Measurements from ENCODE around the gene NKAIN2.
"Not testable (repeated sequence)": the region's sequence is repeated elsewhere in the genome, so short reads cannot be mapped to it uniquely, and the experiment has no call there.

The NKAIN2 gene

DNA sequence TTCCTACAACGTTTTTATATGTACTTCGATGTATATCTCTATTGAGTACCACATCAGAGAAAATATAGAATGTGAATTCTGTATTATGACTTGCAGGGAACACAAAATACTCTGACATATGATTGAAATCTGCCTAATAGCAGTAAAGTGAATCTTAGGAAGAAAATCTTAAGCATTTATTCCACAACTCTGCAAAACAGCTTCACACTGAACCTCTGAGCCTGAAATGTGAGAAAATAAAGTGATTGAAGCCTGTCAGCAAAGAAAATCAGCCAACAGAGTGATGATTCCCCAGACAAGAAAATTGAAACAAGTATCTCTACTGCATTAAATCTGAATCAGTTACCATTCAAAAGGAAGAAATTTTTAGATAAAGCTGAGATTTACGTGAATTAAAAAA, 659.1 kb downstream of the NKAIN2 start:
- DNase-seq = no peak

DNA sequence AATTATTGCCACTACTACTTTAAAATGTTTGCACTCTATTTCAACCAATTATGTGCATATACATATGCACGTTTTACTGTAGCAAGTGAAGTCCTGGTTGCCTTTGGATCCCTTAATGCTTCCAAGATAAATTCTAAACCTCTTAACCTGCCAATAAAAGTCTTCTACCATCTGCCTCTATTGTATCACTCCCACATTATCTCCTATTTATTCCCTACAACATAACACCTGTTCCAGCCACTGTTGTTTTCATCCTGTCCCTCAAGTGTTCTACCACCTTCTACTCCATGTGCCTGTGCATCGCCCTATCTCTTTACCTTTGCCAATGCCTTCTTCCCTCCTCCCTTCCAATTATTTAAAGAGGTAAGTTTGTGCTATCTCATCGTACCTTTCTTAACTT, 659.6 kb downstream of the NKAIN2 start:
- DNase-seq = peak; percentile 69

DNA sequence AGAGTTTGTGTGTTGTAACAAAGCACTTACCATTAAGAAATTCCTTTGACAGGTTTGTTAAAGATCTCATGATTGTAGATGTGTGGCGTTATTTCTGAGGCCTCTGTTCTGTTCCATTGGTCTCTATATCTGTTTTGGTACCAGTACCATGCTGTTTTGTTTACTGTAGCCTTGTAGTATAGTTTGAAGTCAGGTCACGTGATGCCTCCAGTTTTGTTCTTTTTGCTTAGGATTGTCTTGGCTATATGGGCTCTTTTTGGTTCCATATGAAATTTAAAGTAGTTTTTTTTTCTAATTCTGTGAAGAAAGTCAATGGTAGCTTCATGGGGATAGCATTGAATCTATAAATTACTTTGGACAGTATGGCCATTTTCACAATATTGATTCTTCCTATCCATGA, 660.9 kb downstream of the NKAIN2 start:
- DNase-seq = not testable (repeated sequence)

DNA sequence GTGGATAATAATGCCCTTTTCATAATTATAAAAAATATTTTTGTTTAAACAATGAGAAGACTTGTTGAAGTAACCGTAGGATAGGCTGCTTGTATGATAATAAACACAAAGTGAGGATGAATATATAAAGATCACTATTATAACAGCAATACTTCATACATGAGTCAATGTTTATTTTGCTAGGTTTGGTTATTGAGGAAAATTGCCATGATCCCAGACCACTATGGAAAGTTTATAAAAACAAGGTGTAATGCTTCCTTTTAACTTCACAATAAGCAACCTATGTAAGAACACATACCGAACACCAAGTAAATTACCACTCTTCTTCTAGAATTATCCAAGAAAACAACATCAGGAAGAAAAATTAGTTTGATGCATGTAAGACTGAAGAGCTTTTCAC, 663.3 kb downstream of the NKAIN2 start:
- DNase-seq = no peak

DNA sequence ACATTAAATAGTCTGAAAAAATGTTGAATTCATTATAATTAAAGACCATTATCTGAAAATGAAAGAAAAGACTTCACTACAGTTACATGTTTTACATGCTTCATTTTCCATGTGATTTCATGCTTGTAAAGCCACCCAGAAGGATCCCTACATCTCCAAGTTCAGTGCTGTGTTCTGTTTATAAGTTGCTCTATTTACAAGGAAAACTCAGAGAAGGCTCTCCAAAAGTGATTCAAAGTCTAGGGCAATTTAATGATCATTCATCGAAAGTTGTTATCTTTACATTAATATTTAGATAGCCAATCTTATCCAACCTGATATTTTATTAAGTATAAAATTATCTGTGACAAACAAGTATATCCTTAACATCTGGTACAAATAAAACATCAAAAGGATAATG, 663.7 kb downstream of the NKAIN2 start:
- DNase-seq = no peak

DNA sequence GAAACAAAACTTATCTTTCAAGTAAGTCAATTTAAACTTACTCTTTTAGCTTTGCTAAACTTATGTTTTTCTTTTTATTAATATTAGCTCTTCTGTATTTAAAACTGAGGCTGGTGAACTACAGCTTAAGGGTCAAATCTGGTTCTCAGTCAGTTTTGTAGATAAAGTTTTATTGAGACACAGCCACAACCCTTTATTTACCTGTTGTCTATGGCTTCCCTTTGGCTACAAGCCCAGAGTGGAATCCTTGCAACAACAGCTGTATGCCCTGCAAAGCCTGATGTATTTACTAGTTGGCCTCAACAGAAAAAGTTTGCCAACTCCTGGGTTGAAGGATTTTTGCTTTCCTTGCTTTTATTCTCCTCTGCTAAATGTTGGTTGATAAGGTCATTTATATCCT, 667.1 kb downstream of the NKAIN2 start:
- no peak for DNase-seq

DNA sequence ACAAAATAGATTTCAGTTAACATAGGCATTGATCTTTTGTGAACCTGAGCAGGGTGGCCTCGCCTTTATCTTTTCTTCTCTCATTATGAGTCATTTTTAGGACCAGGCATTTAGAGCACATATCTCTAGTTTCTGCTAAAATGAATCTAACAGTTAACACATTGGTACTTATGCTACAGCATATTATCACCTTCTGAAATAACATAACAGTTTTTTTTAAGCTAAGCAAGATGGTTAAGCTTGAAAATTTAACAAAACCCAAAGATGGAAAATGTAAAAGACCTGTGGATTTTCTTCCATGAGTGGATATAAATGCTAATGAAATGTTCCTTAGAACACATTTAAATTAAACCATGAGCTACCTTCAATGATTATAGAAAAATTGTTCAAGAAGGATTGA, 671.5 kb downstream of the NKAIN2 start:
- no peak for DNase-seq

DNA sequence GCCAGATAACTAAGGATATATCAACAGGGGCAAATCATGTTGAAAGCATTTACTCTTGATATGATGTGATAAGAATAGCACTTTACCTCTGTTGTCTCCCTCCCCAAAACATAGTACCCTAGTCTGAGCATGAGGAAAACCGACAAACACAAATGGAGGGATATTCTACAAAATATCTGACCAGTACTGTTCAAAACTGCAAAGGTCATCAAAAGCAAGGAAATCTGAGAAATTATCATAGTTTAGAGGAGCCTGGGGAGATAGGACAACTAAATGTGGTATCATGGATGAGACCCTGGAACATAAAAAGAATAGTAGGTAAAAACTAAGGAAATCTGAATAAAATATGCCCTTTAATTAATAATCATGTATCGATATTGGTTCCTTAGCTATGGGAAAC, 675.2 kb downstream of the NKAIN2 start:
- no peak for DNase-seq

DNA sequence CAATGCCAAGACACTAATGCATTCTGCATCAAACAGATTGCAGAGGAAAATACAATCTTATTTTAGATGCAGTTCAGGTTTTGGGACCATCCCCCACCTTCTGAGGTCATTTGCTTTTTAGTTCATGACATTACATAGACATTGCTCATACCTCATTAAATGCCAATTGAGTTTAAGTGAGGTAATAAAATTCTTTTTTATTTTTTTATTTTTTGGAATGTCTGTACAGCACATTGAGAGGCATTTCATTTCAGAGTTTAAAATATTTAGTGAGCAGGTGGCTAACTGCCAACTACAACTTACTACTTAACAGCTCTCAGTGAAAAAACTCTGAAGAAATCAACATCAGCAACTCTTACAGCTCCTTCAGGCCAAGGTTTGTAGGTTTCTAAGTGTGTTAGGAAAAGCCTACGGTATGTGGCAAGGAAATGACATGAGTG, 676.3 kb downstream of the NKAIN2 start:
- DNase-seq = no peak

DNA sequence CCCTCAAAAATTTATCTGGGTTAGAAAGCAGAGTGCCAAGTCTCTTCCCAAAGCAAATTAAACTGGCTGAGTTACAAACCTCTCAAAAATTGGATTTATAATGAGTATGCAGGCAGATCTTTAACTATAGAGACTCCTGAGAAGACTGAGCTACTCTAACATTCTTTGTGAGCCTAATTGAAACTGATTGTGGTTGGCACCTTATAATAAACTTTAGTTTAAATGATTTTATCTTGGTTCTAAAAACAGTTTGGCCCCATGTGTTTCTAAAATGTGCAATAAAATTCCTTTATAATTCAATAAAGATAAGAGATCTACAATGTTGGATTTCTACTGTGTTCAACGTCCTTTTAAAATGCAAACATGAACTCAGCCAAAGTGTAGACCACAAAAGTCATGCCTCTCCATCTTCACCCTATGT, 678.4 kb downstream of the NKAIN2 start:
- DNase-seq = no peak

DNA sequence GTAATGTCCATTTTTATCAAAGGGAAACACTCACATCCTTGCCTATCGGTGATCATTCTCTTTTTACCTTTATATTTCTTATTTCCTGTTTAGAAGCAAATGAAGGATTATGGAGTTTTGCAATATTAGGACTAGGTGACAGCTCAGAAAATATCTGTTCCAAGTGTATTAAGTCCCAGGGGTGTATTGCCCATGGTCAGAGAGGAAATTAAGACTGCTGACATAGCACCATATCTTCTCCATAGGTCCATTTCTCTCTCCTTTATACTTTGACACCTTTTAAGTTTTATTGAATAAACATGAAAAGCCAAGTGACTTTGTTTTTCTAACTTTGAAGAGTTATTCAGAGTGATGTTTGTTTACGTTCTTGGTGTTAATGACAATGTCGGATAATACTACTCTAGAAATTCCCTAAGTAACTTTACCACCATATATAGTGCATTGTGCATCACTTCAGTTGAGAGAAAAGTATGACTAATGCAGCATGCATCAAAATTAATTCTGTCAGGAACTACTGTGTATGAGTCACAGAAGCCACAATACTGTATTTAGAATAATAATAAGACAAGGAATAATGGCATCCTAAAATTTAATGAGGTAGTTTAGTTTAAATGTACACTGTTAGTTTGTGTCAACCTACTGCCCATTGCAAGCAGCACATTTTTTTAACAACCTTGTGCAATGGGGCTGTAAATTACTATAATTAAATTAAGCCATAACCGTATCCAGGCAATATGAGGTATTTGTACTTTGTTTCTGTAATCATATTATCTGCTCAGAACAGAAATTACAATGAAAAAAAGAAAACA, 684.2 kb downstream of the NKAIN2 start:
- DNase-seq = no peak

DNA sequence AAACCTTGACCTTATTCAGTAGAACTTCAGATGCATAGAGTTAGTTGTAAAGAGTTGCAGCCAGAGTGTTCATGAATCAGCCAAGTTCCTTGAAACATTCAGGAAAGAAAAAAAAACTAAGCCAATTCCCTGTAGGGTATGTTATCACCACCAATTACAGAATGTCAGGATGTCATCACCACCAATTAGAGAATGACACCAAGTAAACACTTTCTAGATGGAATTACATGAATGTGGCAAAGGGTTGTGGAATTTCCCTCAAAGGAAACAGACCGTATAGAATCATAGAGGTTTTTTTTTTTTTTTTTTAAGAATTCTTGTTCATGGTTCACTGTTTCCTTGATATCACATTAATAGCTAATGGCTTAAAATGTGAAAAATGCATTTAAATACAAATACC, 686.5 kb downstream of the NKAIN2 start:
- DNase-seq = no peak

DNA sequence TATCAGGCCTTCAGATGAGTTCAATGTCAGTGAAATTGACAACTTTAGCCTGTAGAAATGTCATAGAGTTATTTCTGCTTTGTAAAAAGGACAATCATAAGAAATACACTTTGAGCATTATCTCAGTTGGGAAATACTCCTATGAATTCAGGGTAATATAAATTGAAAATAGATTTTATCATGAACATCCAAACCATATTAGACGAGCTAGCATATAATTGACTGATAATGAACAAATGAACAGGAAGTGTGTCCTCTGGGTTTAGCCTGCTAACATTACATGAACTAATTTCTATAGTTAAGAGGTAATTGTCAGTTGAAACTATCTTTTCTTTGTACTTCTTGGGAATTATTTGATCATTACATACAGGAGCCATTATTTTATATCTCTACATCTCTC, 689.6 kb downstream of the NKAIN2 start:
- no peak for DNase-seq

DNA sequence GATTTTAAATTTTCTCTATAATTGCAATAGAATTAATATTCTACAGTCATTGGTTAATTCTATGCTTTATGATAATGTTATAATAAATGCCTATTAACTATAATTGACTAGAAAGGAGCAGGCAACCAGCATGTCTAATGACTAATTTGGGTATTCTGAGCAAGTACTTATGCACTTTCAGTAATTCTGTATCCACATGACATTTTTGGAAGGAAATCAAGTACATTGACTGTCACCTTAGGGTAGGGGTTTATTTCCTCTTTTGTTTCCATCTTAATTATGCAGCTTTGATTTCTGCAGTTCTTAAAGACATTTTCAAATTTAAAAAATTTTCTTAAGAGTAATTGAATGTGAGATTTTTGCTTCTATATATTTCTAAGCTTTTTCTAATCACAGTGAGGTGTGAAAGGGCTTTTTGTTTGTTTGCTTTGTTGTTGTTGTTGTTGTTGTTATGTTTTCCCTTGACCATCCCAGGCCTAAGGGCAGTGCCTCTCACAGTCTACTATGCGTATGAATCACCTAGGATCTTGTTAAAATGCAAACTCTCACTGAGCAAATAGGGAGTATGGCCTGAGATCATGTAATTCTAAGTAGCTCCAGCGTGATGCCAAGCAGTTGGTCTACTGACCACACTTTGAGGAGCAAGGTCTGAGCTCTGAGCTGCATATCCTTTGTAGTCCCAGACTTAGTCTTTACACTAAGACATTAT, 691.4 kb downstream of the NKAIN2 start:
- no peak for DNase-seq

DNA sequence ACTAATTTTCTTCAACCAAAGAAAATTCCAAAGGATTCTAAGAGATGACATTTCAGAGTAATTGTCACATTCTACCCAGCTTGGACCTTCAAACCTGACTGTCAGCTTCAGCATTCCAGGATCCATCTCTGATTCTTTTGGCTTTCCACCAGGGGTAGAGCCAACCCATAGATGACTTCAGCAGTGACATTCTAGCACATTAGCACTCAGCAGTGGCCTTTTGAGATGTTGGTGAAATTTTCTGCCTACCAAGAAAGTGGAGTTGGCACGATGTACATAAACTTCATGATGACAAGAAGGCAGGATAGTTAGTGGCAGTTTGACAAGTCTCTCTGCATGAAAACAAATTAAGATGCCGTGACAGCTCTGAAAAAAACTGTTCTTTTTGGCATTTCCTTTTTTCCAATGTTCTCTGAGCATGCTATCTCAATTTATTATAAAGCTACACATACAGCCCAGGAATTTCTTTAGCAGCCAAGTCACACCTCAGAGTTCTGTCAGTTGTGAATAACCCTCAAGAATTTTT, 692.1 kb downstream of the NKAIN2 start:
- DNase-seq = no peak

DNA sequence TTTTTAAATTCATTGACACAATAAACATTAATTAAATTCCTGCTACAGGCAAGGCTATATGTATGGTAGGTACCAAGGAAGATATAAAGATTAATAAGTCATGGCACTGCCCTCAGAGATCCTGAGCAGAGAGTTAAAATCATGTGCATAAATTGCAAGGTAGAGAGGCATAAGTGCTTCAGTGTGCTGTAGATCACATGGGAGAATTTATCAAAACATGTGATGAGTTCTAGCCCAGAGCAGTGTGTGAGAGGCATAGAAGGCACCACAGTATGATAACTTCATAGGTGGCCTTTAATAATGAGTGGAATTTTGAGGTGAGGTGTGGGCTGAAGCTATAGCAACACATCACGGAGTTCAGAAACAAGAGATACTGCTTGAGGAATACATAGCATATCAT, 692.7 kb downstream of the NKAIN2 start:
- DNase-seq = no peak

DNA sequence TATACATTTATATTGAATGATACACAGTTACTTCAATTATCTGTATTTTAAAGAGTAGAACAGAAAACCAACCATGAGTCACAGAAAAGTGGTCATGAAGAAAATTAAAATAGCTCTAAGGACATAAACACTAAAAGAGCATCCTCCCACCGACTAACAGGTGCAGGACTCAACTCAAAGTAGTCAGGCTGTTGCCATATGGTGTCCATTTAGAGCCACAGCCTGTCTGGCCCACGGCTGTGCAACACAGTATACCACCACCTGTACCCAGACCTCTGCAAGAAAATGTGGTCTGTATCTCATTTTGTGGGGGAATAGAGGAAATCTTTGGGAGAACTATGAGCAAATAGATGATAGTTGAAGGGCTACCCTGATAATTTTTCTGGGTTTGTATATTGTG, 708.8 kb downstream of the NKAIN2 start:
- DNase-seq = no peak

DNA sequence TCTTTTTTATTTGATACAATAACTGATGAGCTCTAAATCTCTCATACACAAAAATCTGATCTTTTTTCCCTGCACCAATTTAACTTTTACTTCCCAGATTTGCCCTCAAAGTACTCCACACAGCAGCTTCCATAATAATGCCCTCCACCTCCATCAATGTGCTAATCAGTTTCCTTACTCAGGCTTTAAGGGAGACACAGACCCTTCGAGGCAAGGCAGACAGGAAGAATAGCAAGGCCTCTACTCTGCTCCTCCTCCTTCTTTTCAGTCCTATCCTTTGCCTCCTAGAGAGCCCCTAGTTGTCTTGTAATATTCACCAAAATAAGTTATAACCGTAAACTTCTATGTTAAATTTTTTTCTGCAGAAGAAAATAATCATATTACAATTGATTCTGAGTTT, 713.7 kb downstream of the NKAIN2 start:
- DNase-seq = no peak

DNA sequence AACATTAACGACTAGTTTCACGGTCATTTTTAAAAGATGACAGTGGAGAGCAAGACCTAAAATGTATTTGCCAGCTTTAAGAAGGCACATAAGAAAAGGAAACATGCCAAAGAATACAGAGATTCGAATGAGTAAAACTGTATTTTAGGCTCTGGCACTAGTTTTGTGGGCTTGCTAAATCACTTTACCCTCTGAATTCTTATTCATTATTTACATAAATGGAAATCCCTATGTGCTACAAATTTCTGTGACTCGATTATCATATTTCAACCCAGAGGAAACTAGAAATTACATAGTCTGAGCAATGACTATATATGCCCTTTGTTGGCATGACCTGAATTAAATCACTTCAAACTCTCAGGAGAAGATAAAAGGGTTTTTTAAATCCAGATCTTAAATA, 716.8 kb downstream of the NKAIN2 start:
- no peak for DNase-seq

DNA sequence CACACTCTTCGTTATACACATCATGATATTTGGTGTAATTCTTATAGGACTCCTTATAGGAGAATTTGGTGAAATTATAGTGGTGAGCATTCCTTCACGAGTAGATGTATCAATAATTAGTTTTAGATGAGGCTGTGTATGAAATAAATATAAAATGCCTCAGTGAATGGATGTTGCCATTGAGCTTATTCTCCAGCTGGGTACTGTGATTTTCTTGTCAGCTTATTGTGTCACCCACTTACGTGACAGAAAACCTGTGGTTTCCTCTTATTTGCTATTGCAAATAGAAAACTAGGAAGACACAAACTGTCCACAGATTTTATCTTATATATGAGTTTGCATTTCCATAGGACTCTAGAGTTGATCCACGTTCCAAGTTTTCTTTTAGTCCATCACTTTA, 718.7 kb downstream of the NKAIN2 start:
- no peak for DNase-seq

DNA sequence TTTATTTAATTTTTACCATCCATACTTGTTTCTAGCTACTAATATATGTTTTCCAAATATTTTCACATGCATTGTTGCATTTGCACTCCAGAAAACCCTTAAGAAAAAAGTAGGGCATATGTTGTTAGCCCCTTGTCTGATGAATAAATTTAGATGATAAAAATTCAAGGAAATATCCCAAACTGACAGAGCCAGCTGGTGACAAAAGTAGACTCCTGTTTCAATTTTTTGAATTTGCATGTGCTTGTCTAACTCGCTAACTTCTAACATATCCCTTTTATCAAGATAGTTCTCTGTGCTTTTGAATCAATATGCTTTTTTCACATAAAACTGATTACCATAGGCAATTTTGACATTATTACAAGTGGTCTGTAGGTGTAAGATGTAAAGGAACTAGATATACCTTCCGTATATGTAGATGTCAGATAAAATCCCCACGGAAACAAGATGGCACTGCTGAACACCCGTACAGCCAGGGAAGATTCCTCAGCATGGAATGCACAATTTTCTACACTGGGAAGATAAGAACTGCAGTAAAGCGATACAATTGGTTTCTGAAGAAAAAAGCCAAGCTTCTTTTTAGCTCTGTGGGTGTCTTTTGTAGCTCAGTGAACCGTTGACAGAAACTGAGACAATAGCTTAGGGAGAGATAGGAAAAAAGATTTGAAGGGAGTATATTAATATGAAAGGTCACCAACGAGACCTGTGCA, 721.0 kb downstream of the NKAIN2 start:
- DNase-seq = no peak

DNA sequence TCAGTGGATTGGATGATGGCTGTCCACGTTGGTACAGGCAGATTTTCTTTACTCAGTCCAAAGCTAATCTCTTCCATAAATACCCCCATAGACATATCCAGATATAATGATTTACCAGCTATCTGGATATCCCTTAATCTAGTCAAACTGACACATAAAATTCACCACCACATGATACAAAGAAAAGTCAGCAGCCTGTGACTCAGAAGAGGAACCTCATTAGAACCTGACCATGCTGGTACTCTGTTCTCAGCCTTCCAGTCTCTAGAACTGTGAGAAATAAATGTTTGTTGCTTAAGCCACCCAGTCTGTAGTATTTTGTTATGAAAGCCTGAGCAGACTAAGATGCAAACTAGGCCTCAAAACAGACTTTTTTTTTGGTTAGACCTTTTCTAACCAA, 727.3 kb downstream of the NKAIN2 start:
- DNase-seq = no peak

DNA sequence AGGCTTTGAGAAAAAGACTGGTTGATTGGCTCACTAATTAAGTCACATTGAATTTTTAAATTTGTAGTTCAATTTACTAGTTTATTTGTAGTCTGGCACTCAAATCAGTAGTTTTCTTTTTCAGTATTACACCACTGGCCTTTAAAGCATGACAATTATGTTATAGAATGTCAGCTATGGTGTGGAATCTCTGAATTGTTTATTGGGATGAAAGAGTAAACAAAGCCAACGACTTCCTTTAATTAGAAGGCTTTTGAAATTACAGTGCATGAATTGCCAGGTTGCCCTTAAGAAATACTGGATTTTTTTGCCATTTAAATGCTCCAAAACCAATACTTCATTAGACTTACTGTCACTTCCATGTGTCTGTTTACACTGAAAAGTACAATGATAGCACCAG, 731.6 kb downstream of the NKAIN2 start:
- DNase-seq = no peak

DNA sequence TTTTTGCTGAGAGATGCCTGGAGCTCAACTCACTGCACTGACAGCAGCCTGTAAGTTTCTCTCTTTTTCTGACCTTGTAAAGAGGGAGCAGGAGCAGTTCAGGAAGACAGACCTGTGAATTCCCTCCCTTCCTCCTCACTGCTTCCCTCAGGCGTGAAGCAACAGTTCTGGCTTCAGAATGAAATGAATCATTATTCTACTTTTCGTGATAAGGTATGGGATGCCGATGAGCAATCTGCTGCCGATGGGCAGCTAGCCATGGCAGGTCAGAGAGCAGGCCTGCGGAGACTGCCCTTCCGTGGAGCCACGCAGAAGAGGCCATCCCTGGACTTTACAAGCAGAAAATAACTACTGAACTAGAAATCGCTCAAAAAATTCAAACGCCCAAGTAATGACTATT, 732.1 kb downstream of the NKAIN2 start:
- DNase-seq = no peak
